AG09319 (cell line): ENCODE measurements around the gene TMEM178A.

Experiments used
- DNase-seq: peaks from one replicate; pipeline ENCODE4 v3.0.0-alpha.2; 2010; ENCODE audit warnings: low read depth; ENCODE audit errors: extremely low read depth
- TF ChIP-seq, protein P1 (sequence below): IDR thresholded peaks from 2 replicates; pipeline ENCODE4 v1.5.1; 2011; ENCODE audit warnings: low read depth, mild to moderate bottlenecking, inconsistent platforms, low read length, moderate library complexity

Gene TMEM178A

DNA sequence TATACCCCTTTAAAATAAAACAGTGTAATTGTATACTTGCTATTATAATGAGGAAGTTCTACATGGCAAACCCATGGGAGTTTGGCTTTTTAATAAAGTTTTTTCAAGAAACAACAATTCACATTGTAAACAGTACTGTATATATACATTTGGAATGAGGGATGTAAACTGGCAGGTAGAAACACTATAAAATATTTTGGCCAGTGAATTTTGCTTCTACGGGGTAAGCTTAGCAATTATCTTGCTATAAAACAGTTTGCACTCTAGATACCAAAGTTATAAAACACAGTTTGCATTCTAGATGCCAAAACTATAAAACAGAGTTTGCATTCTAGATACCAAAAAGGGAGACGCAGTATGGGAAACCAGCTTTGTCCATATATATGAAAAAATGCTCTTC is 96.7 kb downstream of the TMEM178A start:
- TF ChIP-seq, protein P1, sequence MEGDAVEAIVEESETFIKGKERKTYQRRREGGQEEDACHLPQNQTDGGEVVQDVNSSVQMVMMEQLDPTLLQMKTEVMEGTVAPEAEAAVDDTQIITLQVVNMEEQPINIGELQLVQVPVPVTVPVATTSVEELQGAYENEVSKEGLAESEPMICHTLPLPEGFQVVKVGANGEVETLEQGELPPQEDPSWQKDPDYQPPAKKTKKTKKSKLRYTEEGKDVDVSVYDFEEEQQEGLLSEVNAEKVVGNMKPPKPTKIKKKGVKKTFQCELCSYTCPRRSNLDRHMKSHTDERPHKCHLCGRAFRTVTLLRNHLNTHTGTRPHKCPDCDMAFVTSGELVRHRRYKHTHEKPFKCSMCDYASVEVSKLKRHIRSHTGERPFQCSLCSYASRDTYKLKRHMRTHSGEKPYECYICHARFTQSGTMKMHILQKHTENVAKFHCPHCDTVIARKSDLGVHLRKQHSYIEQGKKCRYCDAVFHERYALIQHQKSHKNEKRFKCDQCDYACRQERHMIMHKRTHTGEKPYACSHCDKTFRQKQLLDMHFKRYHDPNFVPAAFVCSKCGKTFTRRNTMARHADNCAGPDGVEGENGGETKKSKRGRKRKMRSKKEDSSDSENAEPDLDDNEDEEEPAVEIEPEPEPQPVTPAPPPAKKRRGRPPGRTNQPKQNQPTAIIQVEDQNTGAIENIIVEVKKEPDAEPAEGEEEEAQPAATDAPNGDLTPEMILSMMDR, result no peak
- no peak for DNase-seq
